ENCODE results near the gene HINT2.
A peak's percentile ranks its signal among the peaks of the same experiment; 100 is the strongest.

- TF ChIP-seq POLR2AphosphoS5 (IDR thresholded peaks at IDR 0.05) (no peak), POLR2A (IDR thresholded peaks at IDR 0.05) (no peak), EP300 (IDR thresholded peaks at IDR 0.05) (no peak)
- TF ChIP-seq, protein P1, sequence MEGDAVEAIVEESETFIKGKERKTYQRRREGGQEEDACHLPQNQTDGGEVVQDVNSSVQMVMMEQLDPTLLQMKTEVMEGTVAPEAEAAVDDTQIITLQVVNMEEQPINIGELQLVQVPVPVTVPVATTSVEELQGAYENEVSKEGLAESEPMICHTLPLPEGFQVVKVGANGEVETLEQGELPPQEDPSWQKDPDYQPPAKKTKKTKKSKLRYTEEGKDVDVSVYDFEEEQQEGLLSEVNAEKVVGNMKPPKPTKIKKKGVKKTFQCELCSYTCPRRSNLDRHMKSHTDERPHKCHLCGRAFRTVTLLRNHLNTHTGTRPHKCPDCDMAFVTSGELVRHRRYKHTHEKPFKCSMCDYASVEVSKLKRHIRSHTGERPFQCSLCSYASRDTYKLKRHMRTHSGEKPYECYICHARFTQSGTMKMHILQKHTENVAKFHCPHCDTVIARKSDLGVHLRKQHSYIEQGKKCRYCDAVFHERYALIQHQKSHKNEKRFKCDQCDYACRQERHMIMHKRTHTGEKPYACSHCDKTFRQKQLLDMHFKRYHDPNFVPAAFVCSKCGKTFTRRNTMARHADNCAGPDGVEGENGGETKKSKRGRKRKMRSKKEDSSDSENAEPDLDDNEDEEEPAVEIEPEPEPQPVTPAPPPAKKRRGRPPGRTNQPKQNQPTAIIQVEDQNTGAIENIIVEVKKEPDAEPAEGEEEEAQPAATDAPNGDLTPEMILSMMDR (IDR thresholded peaks at IDR 0.05), result peak in 2 of 6 experiments; percentile 14 to 19
These were observed 1.3 kb downstream of the HINT2 start for GRCh38 chr9:35813434-35814105.

All from upper lobe of left lung (tissue), 4 donors.